HG03159 (cell line): ENCODE measurements around the gene LURAP1L.
"Not testable (repeated sequence)": the region's sequence is repeated elsewhere in the genome, so short reads cannot be mapped to it uniquely, and the experiment has no call there.

Experiments used
- ATAC-seq: cut with Tn5 transposase; IDR thresholded peaks from one replicate; pipeline ENCODE4 v1.9.1; 2021; ENCODE audit warnings: mild to moderate bottlenecking, moderate library complexity; ENCODE audit not compliant: unreplicated experiment

The LURAP1L gene

GRCh38 chr9:12855066-12855465 lies 80.2 kb downstream of the LURAP1L start:
- no peak for ATAC-seq

- no peak for ATAC-seq
Measured at GRCh38 chr9:12856603-12857002, 81.8 kb downstream of the LURAP1L start.

GRCh38 chr9:12859704-12860251 lies 85.0 kb downstream of the LURAP1L start:
- no peak for ATAC-seq

GRCh38 chr9:12860998-12861397 lies 86.2 kb downstream of the LURAP1L start:
- no peak for ATAC-seq

- no peak for ATAC-seq
Measured at GRCh38 chr9:12862611-12863410, 88.0 kb downstream of the LURAP1L start.

- no peak for ATAC-seq
Measured at GRCh38 chr9:12863618-12864017, 88.8 kb downstream of the LURAP1L start.

- ATAC-seq, result not testable (repeated sequence)
Measured at GRCh38 chr9:12865380-12865779, 90.6 kb downstream of the LURAP1L start.
